ENCODE results near the gene KNTC1.
"Not testable (repeated sequence)": the region's sequence is repeated elsewhere in the genome, so short reads cannot be mapped to it uniquely, and the experiment has no call there.

KNTC1 gene

GRCh38 chr12:122646517-122647217 is 119.6 kb downstream of the KNTC1 start:
- DNase-seq (ENCODE audit: low read depth, low spot score): no peak

- no peak for DNase-seq (ENCODE audit: low read depth, low spot score)
Observed at GRCh38 chr12:122651520-122652224, 124.6 kb downstream of the KNTC1 start.

GRCh38 chr12:122653291-122653690 is 126.2 kb downstream of the KNTC1 start:
- not testable (repeated sequence) for DNase-seq (ENCODE audit: low read depth, low spot score)

- no peak for DNase-seq (ENCODE audit: low read depth, low spot score)
Observed at GRCh38 chr12:122656298-122656697, 129.2 kb downstream of the KNTC1 start.

GRCh38 chr12:122659579-122659978 is 132.5 kb downstream of the KNTC1 start:
- DNase-seq (ENCODE audit: low read depth, low spot score): no peak

GRCh38 chr12:122661246-122661645 is 134.2 kb downstream of the KNTC1 start:
- no peak for DNase-seq (ENCODE audit: low read depth, low spot score)

- DNase-seq (ENCODE audit: low read depth, low spot score): no peak
Observed at GRCh38 chr12:122661938-122662337, 134.9 kb downstream of the KNTC1 start.

GRCh38 chr12:122665349-122665748 is 138.3 kb downstream of the KNTC1 start:
- no peak for DNase-seq (ENCODE audit: low read depth, low spot score)

GRCh38 chr12:122665759-122666158 is 138.7 kb downstream of the KNTC1 start:
- no peak for DNase-seq (ENCODE audit: low read depth, low spot score)

- no peak for DNase-seq (ENCODE audit: low read depth, low spot score)
Observed at GRCh38 chr12:122668268-122668667, 141.2 kb downstream of the KNTC1 start.

GRCh38 chr12:122669397-122670070 is 142.5 kb downstream of the KNTC1 start:
- no peak for DNase-seq (ENCODE audit: low read depth, low spot score)

- peak; percentile 34 for DNase-seq (ENCODE audit: low read depth, low spot score)
Observed at GRCh38 chr12:122672515-122672914, 145.5 kb downstream of the KNTC1 start.

All from ELF-1 (cell line).